Neural cell (in vitro differentiated cells): Measurements from ENCODE around the gene INHBC. TPM values are rescaled to one million over a fixed set of nuclear protein-coding genes. Genes with fewer than 3 reads are reported as not detected.

Source experiments
- H2AFZ ChIP-seq: fragments of 200-600, 300-800 bp; sonication (generic), shearing (Covaris generic); 2 replicates; pipeline ENCODE4 v1.6.0; 2014; ENCODE audit warnings: low read depth, mild to moderate bottlenecking, antibody characterized with exemption, low read length, moderate library complexity
- H3F3A ChIP-seq: fragments of 200-600 bp; shearing (Covaris generic); 2 replicates; pipeline ENCODE4 v1.6.1; 2016; ENCODE audit warnings: mild to moderate bottlenecking, moderate library complexity, mixed read lengths, antibody characterized with exemption, low read length; ENCODE audit not compliant: insufficient read depth, poor library complexity, severe bottlenecking
- H3K27ac ChIP-seq: fragments of 200-600, 300-800 bp; sonication (generic), shearing (Covaris generic); 2 replicates; pipeline ENCODE4 v1.5.1; 2014; ENCODE audit warnings: mild to moderate bottlenecking, low read length, moderate library complexity
- H3K27me3 ChIP-seq: fragments of 300-800, 200-600 bp; sonication (generic), shearing (Covaris generic); 2 replicates; pipeline ENCODE4 v1.6.0; 2014; ENCODE audit warnings: mild to moderate bottlenecking, low read depth, low read length, moderate library complexity; ENCODE audit not compliant: insufficient read depth
- H3K36me3 ChIP-seq: fragments of 300-800, 200-600 bp; sonication (generic), shearing (Covaris generic); 2 replicates; pipeline ENCODE4 v1.5.1; 2014; ENCODE audit warnings: mild to moderate bottlenecking, antibody characterized with exemption, low read length, moderate library complexity; ENCODE audit not compliant: insufficient read depth
- H3K4me2 ChIP-seq: fragments of 300-800, 200-600 bp; sonication (generic), shearing (Covaris generic); 2 replicates; pipeline ENCODE4 v1.6.0; 2014; ENCODE audit warnings: mild to moderate bottlenecking, low read length
- H3K4me3 ChIP-seq: fragments of 300-800, 200-600 bp; sonication (generic), shearing (Covaris generic); 2 replicates; pipeline ENCODE4 v1.5.1; 2014; ENCODE audit warnings: mild to moderate bottlenecking, low read length, moderate library complexity
- H3K79me2 ChIP-seq: fragments of 200-600 bp; shearing (Covaris generic); replicated peaks from 2 replicates; pipeline ENCODE4 v1.6.0; 2014; ENCODE audit warnings: mild to moderate bottlenecking, low read length, moderate library complexity; ENCODE audit not compliant: insufficient read depth
- H3K9ac ChIP-seq: fragments of 300-800, 200-600 bp; sonication (generic), shearing (Covaris generic); 2 replicates; pipeline ENCODE4 v1.6.1; 2016; ENCODE audit warnings: mild to moderate bottlenecking, low read length, mixed read lengths
- H3K9me2 ChIP-seq: fragments of 200-600 bp; shearing (Covaris generic); 2 replicates; pipeline ENCODE4 v1.6.1; 2016; ENCODE audit warnings: mild to moderate bottlenecking, low read length, mixed read lengths; ENCODE audit not compliant: insufficient read depth
- H3K9me3 ChIP-seq: fragments of 200-600, 300-800 bp; sonication (generic), shearing (Covaris generic); 2 replicates; pipeline ENCODE4 v1.6.1; 2016; ENCODE audit warnings: mild to moderate bottlenecking, mixed run types, low read length, moderate library complexity, mixed read lengths
- H4K20me1 ChIP-seq: fragments of 200-600 bp; shearing (Covaris generic); 2 replicates; pipeline ENCODE4 v1.6.1; 2016; ENCODE audit warnings: mild to moderate bottlenecking, mixed run types; ENCODE audit not compliant: insufficient read depth
- EP300 ChIP-seq: fragments of 450-650 bp; conservative IDR thresholded peaks from 2 replicates; pipeline ENCODE4 v1.6.1; 2014; ENCODE audit warnings: antibody characterized with exemption, mild to moderate bottlenecking, moderate library complexity; ENCODE audit not compliant: poor library complexity, severe bottlenecking
- EZH2 ChIP-seq: fragments of 200-600, 300-800 bp; shearing (Covaris generic), sonication (generic); IDR thresholded peaks from 2 replicates; pipeline ENCODE4 v1.6.1; 2014; ENCODE audit warnings: antibody characterized with exemption, low read length, borderline replicate concordance, mild to moderate bottlenecking; ENCODE audit not compliant: insufficient read depth, poor library complexity, severe bottlenecking
- MXI1 ChIP-seq: fragments of 450-650 bp; conservative IDR thresholded peaks from 2 replicates; pipeline ENCODE4 v1.6.1; 2014; ENCODE audit warnings: antibody characterized with exemption, mild to moderate bottlenecking; ENCODE audit not compliant: poor library complexity, severe bottlenecking
- POLR2AphosphoS5 ChIP-seq: IDR thresholded peaks from 2 replicates; pipeline ENCODE4 v1.6.1; 2012
- RAD21 ChIP-seq: fragments of 450-650 bp; conservative IDR thresholded peaks from 2 replicates; pipeline ENCODE4 v1.6.1; 2014; ENCODE audit warnings: antibody characterized with exemption, mild to moderate bottlenecking, moderate library complexity
- SMC3 ChIP-seq: fragments of 450-650 bp; conservative IDR thresholded peaks from 2 replicates; pipeline ENCODE4 v1.6.1; 2014; ENCODE audit warnings: antibody characterized with exemption, mild to moderate bottlenecking, moderate library complexity; ENCODE audit not compliant: poor library complexity
- TAF1 ChIP-seq: IDR thresholded peaks from 2 replicates; pipeline ENCODE4 v1.6.1; 2012; ENCODE audit warnings: low read depth
- polyA plus RNA-seq: library from polyadenylated mRNA; depleted of rRNA; stranded (reverse); fragments of >200 nt; gene quantifications from 2 replicates; pipeline ENCODE4 v1.2.3, GENCODE V29; 2014
- TF ChIP-seq, protein P1 (sequence below): fragments of 450-650 bp; IDR thresholded peaks from 2 replicates; pipeline ENCODE4 v1.5.1; 2014; ENCODE audit warnings: antibody characterized with exemption, mild to moderate bottlenecking, moderate library complexity; ENCODE audit not compliant: poor library complexity, severe bottlenecking
- TF ChIP-seq, protein P2 (sequence below): IDR thresholded peaks from 2 replicates; pipeline ENCODE4 v1.6.1; 2012; ENCODE audit warnings: borderline replicate concordance

INHBC gene
- polyA plus RNA-seq, 1 donor from 2014 or later: not detected

DNA sequence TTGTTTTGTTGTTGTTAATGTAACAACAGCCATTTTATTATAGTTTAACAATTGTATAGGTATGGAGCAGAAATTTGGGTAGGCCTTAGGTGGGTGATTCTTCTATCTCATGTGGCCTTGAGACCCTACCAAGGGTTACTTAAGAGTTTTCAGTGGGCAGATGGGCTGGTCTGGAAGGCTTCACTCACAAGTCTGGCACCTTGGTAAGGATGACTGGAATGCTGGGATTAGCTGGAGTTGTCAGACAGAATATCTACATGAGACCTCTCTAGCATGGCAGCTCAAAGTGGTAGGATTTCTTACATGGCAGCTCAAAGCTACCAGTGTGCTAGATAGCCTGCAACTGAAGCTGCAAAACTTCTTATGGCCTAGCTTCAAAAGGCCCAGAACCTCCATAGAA is 51.1 kb downstream of the INHBC start:
- Histone ChIP-seq H3K9me2 (no peaks in the 10 kb centered on the region), H2AFZ (no peak overlapping the region), H3K4me3 (no peak overlapping the region), H3K4me2 (no peak overlapping the region), H3K9me3 (no peaks in the 10 kb centered on the region), H3K36me3 (no peaks in the 10 kb centered on the region), H3F3A (no peaks in the 10 kb centered on the region), H3K27me3 (peaks cover 8% of the 10 kb centered on the region), H3K79me2 (peaks cover 15% of the 10 kb centered on the region), H4K20me1 (no peaks in the 10 kb centered on the region), H3K27ac (no peak overlapping the region), H3K9ac (no peak overlapping the region)
- TF ChIP-seq, protein P1, sequence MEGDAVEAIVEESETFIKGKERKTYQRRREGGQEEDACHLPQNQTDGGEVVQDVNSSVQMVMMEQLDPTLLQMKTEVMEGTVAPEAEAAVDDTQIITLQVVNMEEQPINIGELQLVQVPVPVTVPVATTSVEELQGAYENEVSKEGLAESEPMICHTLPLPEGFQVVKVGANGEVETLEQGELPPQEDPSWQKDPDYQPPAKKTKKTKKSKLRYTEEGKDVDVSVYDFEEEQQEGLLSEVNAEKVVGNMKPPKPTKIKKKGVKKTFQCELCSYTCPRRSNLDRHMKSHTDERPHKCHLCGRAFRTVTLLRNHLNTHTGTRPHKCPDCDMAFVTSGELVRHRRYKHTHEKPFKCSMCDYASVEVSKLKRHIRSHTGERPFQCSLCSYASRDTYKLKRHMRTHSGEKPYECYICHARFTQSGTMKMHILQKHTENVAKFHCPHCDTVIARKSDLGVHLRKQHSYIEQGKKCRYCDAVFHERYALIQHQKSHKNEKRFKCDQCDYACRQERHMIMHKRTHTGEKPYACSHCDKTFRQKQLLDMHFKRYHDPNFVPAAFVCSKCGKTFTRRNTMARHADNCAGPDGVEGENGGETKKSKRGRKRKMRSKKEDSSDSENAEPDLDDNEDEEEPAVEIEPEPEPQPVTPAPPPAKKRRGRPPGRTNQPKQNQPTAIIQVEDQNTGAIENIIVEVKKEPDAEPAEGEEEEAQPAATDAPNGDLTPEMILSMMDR: no peak
- TF ChIP-seq SMC3: no peak
- no peak for TF ChIP-seq MXI1
- TF ChIP-seq POLR2AphosphoS5: no peak
- TF ChIP-seq EZH2: no peak
- TF ChIP-seq EP300: no peak
- no peak for TF ChIP-seq TAF1
- no peak for TF ChIP-seq RAD21
- TF ChIP-seq, protein P2, sequence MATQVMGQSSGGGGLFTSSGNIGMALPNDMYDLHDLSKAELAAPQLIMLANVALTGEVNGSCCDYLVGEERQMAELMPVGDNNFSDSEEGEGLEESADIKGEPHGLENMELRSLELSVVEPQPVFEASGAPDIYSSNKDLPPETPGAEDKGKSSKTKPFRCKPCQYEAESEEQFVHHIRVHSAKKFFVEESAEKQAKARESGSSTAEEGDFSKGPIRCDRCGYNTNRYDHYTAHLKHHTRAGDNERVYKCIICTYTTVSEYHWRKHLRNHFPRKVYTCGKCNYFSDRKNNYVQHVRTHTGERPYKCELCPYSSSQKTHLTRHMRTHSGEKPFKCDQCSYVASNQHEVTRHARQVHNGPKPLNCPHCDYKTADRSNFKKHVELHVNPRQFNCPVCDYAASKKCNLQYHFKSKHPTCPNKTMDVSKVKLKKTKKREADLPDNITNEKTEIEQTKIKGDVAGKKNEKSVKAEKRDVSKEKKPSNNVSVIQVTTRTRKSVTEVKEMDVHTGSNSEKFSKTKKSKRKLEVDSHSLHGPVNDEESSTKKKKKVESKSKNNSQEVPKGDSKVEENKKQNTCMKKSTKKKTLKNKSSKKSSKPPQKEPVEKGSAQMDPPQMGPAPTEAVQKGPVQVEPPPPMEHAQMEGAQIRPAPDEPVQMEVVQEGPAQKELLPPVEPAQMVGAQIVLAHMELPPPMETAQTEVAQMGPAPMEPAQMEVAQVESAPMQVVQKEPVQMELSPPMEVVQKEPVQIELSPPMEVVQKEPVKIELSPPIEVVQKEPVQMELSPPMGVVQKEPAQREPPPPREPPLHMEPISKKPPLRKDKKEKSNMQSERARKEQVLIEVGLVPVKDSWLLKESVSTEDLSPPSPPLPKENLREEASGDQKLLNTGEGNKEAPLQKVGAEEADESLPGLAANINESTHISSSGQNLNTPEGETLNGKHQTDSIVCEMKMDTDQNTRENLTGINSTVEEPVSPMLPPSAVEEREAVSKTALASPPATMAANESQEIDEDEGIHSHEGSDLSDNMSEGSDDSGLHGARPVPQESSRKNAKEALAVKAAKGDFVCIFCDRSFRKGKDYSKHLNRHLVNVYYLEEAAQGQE: no peak

DNA sequence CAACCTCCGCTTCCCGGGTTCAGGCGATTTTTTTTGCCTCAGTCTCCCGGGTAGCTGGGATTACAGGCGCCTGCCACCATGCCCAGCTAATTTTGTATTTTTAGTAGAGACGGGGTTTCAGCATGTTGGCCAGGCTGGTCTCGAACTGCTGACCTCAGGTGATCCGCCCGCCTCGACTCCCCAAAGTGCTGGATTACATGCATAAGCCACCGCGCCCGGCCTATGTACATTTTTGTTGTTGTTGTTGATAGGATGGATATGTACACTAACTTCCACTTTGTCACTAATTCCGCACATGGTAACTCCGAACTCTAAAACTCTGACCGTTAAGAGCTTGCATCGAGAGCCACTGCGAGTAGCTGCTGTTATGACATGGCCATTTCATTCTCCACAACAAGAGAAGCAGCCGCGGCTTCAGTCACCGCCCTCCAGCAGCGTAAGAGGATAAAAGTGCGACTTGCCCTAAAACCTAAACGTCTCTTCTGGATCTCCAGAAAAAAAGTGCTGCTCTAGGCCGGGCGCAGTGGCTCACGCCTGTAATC is 52.5 kb downstream of the INHBC start:
- Histone ChIP-seq H3K27me3 (no peaks in the 10 kb centered on the region), H3K9me2 (no peaks in the 10 kb centered on the region), H3K4me2 (no peak overlapping the region), H3K4me3 (no peak overlapping the region), H3F3A (no peaks in the 10 kb centered on the region), H3K9me3 (no peaks in the 10 kb centered on the region), H3K27ac (peak overlapping the region; percentile 31), H3K9ac (no peak overlapping the region), H3K79me2 (peaks cover 15% of the 10 kb centered on the region), H3K36me3 (no peaks in the 10 kb centered on the region), H4K20me1 (no peaks in the 10 kb centered on the region), H2AFZ (peak overlapping the region; percentile 33)
- no peak for TF ChIP-seq MXI1
- TF ChIP-seq, protein P2: no peak
